Stimulated activated CD4-positive, alpha-beta T cell treated with anti-CD3 and anti-CD28 coated beads, Interleukin-2, amount 100 ng/mL, for 4 hours (primary cell): Measurements from ENCODE around the gene USP36.
"Not testable (repeated sequence)": the region's sequence is repeated elsewhere in the genome, so short reads cannot be mapped to it uniquely, and the experiment has no call there.

Experiments used
- DNase-seq: peaks from one replicate; pipeline ENCODE4 v3.0.0-alpha.2; 2020; ENCODE audit warnings: low read depth

USP36 gene

GRCh38 chr17:78840780-78841611, at the start of gene USP36:
Gene USP36 (minus strand): TSS chr17:78840814. CDS start chr17:78836363, 4,451 bp downstream.
- DNase-seq, result peak; percentile 100

DNA sequence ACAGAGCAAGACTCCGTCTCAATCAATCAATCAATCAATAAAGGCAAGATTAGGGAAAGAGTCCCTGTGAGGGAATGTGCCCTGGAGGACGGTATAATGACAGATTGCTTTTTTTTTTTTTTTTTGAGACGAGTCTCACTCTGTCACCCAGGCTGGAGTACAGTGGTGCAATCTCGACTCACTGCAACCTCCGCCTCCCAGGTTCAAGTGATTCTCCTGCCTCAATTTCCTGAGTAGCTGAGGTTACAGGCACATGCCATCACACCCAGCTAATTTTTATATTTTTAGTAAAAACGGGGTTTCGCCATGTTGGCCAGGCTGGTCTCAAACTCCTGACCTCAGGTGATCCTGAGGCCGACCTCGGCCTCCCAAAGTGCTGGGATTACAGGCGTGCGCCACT, 49.5 kb upstream of the USP36 start:
- DNase-seq, result not testable (repeated sequence)

- DNase-seq, result peak; percentile 5
Observed at GRCh38 chr17:78889531-78889930, 48.9 kb upstream of the USP36 start.

DNA sequence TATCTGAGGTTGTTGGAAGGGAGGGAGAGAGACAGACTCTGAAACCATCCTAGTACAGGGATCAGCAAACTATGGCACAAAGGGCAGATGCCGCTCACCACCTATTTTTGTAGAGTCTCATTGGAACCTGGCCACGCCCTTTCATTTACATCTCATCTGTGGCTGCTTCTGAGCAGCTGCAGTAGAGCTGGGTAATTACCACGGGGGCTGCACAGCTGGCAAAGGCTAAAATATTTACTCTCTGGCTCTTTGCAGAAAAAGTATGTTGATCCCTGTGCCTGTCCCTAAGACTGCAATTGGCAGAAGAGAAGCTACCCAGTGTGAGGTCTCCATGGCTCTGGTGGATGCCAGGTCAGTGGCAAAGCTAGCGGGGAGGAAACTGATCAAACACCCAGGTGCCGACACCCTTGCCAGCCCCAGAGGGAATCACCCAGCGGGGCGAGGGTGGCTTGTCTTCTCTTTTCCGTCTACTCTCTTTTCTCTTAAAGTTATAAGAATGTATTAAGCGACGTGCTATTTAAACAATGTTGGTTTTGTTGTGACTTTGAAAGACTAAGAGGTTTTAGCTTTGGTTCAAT, 48.4 kb upstream of the USP36 start:
- DNase-seq, result no peak

GRCh38 chr17:78886954-78887353, 46.3 kb upstream of the USP36 start:
- no peak for DNase-seq

- no peak for DNase-seq
Observed at GRCh38 chr17:78885956-78886355, 45.3 kb upstream of the USP36 start.

DNA sequence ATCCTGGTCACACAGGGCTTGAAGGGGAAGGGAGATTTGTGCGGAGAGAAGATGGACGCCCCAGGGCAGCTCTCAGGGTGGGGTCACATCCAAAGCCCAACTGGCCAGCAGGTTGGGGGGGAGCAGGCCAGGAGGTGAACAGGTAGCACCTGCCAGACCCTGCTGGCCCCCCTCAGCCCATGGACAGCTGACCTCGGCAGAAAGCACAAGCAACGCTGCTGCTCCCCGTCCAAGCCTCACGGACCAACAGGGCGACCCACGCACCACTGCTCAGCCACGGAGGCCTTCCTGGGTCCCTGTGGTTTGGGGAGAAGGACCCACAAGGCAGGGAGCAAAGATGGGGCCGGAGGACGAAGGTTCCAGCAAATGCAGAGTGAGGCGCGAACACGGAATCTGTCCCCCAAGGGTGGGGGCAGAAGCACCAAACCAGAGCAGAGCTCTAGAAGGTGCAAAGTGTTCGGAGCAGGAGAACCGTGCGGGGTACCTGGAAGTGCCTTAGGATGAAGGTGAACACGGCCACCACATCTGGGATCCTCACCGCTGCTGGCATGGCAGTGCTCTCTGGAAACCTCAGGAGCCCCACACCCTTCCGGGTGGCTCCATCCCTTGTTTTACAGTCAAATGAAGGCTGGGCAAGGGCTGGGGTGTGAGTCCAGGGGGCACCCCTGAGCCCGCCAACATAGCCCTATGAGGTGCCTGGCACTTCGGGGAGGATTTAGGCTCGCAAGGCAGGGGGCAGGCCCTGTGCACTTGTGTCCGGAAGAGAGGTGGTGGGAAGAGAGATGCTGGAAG, 44.5 kb upstream of the USP36 start:
- no peak for DNase-seq

- no peak for DNase-seq
Observed at GRCh38 chr17:78884148-78884825, 43.7 kb upstream of the USP36 start.

- no peak for DNase-seq
Observed at GRCh38 chr17:78883533-78884131, 43.0 kb upstream of the USP36 start.

- no peak for DNase-seq
Observed at GRCh38 chr17:78883089-78883532, 42.5 kb upstream of the USP36 start.

- no peak for DNase-seq
Observed at GRCh38 chr17:78882540-78883088, 42.0 kb upstream of the USP36 start.

- no peak for DNase-seq
Observed at GRCh38 chr17:78879635-78880186, 39.1 kb upstream of the USP36 start.

GRCh38 chr17:78878871-78879527, 38.4 kb upstream of the USP36 start:
- DNase-seq, result no peak

DNA sequence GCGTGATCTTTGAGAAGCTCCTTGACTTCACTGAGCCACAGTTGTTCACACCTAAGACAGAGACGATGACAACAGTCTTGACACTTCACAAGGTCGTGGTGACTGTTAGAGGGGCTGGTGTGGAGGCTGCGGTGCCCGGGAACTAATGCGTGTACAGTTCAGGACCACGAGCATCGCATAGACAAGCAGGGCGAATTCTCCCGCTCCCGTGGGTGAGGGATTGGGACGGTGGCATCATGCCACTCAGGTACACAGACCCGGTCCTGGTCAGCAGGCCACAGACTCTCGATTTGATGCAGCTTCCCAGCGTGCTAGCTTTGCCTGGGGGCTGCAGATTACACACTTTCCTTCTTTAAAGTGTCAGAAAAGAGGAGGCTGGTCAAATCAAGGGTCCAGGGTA, 37.6 kb upstream of the USP36 start:
- no peak for DNase-seq

GRCh38 chr17:78876954-78877517, 36.4 kb upstream of the USP36 start:
- not testable (repeated sequence) for DNase-seq

- DNase-seq, result no peak
Observed at GRCh38 chr17:78876094-78876597, 35.5 kb upstream of the USP36 start.

- DNase-seq, result no peak
Observed at GRCh38 chr17:78875363-78876093, 34.9 kb upstream of the USP36 start.

DNA sequence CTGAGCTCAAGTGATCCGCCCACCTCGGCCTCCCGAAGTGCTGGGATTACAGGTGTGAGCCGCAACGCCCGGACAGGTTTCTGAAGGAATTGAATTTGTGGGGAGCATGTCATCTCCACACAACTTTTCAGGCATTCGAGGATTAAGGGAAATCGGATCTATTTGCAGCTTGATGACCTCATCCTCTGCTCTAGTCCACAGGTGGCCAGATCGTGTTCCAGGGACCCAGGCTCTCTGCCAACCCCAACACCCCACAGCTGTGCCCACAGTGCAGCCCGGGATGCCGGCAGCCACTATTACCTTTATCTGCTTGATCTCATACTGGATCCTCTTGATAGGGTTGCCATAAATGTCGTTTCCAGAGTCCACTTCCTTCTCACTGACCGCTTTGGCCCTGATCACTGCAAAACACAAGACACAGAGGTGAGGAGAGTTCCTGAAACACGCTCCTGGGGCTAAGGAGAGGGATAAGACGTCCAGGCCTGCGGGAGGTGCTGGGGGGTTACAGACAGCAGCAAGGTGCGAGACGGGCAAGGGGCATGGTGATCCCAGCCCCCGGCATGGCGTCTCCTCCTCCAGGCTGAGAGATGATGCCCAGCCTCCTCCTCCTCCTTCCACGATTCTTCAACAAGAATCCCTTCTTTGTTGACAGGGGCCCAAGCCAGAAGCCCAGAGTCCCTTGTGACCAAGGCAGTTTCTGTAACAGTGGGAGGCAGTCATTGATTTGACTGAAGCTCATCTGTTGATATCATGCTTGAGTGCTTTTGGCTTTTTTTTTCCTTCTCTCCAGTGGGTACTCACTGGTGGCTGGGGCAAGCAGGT, 33.1 kb upstream of the USP36 start:
- no peak for DNase-seq
